ENCODE results near the gene C16orf95. TPM values are rescaled to one million over a fixed set of nuclear protein-coding genes. Genes with fewer than 3 reads are reported as not detected.
A peak's percentile ranks its signal among the peaks of the same experiment; 100 is the strongest.

C16orf95 gene
- total RNA-seq, 1 experiment from 2014 or later = 5.1 TPM

DNA sequence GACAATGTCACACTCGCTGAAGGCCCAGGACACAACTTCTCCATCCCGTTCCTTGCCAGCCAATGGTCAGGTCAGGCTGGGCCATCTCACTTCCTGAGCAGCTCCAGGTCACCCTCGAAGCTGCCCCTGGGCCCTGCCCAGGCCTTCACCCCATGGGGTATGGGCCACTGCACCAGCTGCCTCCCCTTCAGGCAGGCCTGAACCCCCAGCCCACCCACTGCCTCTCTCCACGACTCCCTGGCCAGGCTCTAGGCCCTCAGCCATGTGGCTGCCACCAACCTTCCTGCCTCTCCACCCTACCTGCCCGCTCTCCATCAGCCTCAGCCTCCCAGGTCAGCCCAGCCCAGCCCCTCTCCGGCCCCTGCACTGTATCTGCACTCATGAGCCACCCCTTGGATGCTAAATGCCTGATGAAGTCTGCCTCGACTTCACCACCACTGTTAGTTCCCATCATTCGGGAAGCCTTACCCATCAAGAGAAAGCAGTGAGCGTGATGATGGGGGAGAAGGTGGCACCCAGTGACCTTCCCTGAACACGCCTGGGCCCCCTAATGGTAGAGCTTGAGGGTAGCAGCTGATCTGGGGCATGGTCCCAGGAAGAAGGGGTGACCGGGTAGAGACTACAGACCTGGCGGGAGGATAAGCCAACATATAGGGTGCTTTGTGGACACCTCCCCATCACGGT lies 30.9 kb upstream of the C16orf95 start:
- intact Hi-C loops (cut with micrococcal nuclease; ENCODE audit: unreplicated experiment) = no loop called here
- no peak for DNase-seq (ENCODE audit: low spot score)
- Histone ChIP-seq H3K9me3 (ENCODE audit: low read depth, low read length, poor library complexity, severe bottlenecking) (no peaks in the 10 kb centered on the region), H3K36me3 (ENCODE audit: insufficient read depth, low read length, poor library complexity, severe bottlenecking) (peaks cover 4% of the 10 kb centered on the region), H3K4me3 (ENCODE audit: low read depth, low read length, poor library complexity, severe bottlenecking) (no peak overlapping the region), H3K27ac (ENCODE audit: low read depth, low read length, poor library complexity, severe bottlenecking) (no peak overlapping the region), H3K27me3 (replicated peaks; ENCODE audit: insufficient read depth, low read depth, low read length, poor library complexity) (no peaks in the 10 kb centered on the region), H3K4me1 (ENCODE audit: insufficient read depth, low read length, poor library complexity, severe bottlenecking) (peaks cover 7% of the 10 kb centered on the region)
- no TSS peak for BruUV-seq (replicated peaks)
- TF ChIP-seq CTCF (conservative IDR thresholded peaks at IDR 0.05; ENCODE audit: low read depth, low read length) (no peak), EZH2 (IDR thresholded peaks at IDR 0.05; ENCODE audit: borderline replicate concordance, low read depth, low read length, poor library complexity, severe bottlenecking) (no peak)
- ChIA-PET POLR2A (ENCODE audit: low non-redundant PET) (no interaction called here), CTCF (no interaction called here)

GRCh38 chr16:87346517-87347060 lies 29.4 kb upstream of the C16orf95 start:
- no peaks in the 10 kb centered on the region for H3K27me3 ChIP-seq (replicated peaks; ENCODE audit: insufficient read depth, low read depth, low read length, poor library complexity)
- no peaks in the 10 kb centered on the region for H3K9me3 ChIP-seq (ENCODE audit: low read depth, low read length, poor library complexity, severe bottlenecking)
- no TSS peak for BruUV-seq (replicated peaks)
- TF ChIP-seq CTCF (conservative IDR thresholded peaks at IDR 0.05; ENCODE audit: low read depth, low read length) (no peak), EZH2 (IDR thresholded peaks at IDR 0.05; ENCODE audit: borderline replicate concordance, low read depth, low read length, poor library complexity, severe bottlenecking) (no peak)
- peaks cover 7% of the 10 kb centered on the region for H3K4me1 ChIP-seq (ENCODE audit: insufficient read depth, low read length, poor library complexity, severe bottlenecking)
- DNase-seq (ENCODE audit: low spot score) = no peak
- H3K4me3 ChIP-seq (ENCODE audit: low read depth, low read length, poor library complexity, severe bottlenecking) = no peak overlapping the region
- ChIA-PET CTCF (no interaction called here), POLR2A (ENCODE audit: low non-redundant PET) (no interaction called here)
- intact Hi-C loops (cut with micrococcal nuclease; ENCODE audit: unreplicated experiment) = no loop called here
- no peak overlapping the region for H3K27ac ChIP-seq (ENCODE audit: low read depth, low read length, poor library complexity, severe bottlenecking)
- peaks cover 4% of the 10 kb centered on the region for H3K36me3 ChIP-seq (ENCODE audit: insufficient read depth, low read length, poor library complexity, severe bottlenecking)

- no TSS peak for BruUV-seq (replicated peaks)
- ChIA-PET POLR2A (ENCODE audit: low non-redundant PET) (no interaction called here), CTCF (no interaction called here)
- no peak for DNase-seq (ENCODE audit: low spot score)
- TF ChIP-seq EZH2 (IDR thresholded peaks at IDR 0.05; ENCODE audit: borderline replicate concordance, low read depth, low read length, poor library complexity, severe bottlenecking) (no peak), CTCF (conservative IDR thresholded peaks at IDR 0.05; ENCODE audit: low read depth, low read length) (no peak)
- intact Hi-C loops (cut with micrococcal nuclease; ENCODE audit: unreplicated experiment) = no loop called here
- H3K27me3 ChIP-seq (replicated peaks; ENCODE audit: insufficient read depth, low read depth, low read length, poor library complexity) = no peaks in the 10 kb centered on the region
- H3K4me3 ChIP-seq (ENCODE audit: low read depth, low read length, poor library complexity, severe bottlenecking) = no peak overlapping the region
- H3K36me3 ChIP-seq (ENCODE audit: insufficient read depth, low read length, poor library complexity, severe bottlenecking) = peaks cover 4% of the 10 kb centered on the region
- H3K4me1 ChIP-seq (ENCODE audit: insufficient read depth, low read length, poor library complexity, severe bottlenecking) = peaks cover 7% of the 10 kb centered on the region
- H3K27ac ChIP-seq (ENCODE audit: low read depth, low read length, poor library complexity, severe bottlenecking) = peak overlapping the region; percentile 59
- H3K9me3 ChIP-seq (ENCODE audit: low read depth, low read length, poor library complexity, severe bottlenecking) = no peaks in the 10 kb centered on the region
These were observed 28.7 kb upstream of the C16orf95 start for GRCh38 chr16:87345726-87346424.

All from A673 (cell line).